Stimulated activated CD4-positive, alpha-beta T cell treated with anti-CD3 and anti-CD28 coated beads, Interleukin-2, amount 100 ng/mL, for 24 hours (primary cell): ENCODE data around the gene MN1.
"Not testable (repeated sequence)": the region's sequence is repeated elsewhere in the genome, so short reads cannot be mapped to it uniquely, and the experiment has no call there.

Experiments used
- DNase-seq, 2 donors: peaks; one replicate each; pipeline ENCODE4 v3.0.0-alpha.2; 2020

The MN1 gene

GRCh38 chr22:27756212-27756660, 45.3 kb downstream of the MN1 start:
- no peak for DNase-seq

GRCh38 chr22:27755521-27756211, 45.9 kb downstream of the MN1 start:
- DNase-seq: no peak

- no peak for DNase-seq
Observed at GRCh38 chr22:27754888-27755480, 46.6 kb downstream of the MN1 start.

GRCh38 chr22:27754247-27754887, 47.2 kb downstream of the MN1 start:
- no peak for DNase-seq

GRCh38 chr22:27752771-27753170, 48.8 kb downstream of the MN1 start:
- no peak for DNase-seq

GRCh38 chr22:27752141-27752540, 49.4 kb downstream of the MN1 start:
- DNase-seq: no peak

- DNase-seq: no peak
Observed at GRCh38 chr22:27751277-27752070, 50.1 kb downstream of the MN1 start.

GRCh38 chr22:27750584-27751265, 50.8 kb downstream of the MN1 start:
- no peak for DNase-seq

- no peak for DNase-seq
Observed at GRCh38 chr22:27749597-27750225, 51.8 kb downstream of the MN1 start.

GRCh38 chr22:27748751-27749191, 52.8 kb downstream of the MN1 start:
- no peak for DNase-seq

- DNase-seq: no peak
Observed at GRCh38 chr22:27748349-27748748, 53.2 kb downstream of the MN1 start.

- no peak for DNase-seq
Observed at GRCh38 chr22:27747396-27748221, 53.9 kb downstream of the MN1 start.

GRCh38 chr22:27746918-27747317, 54.6 kb downstream of the MN1 start:
- DNase-seq: no peak

- no peak for DNase-seq
Observed at GRCh38 chr22:27745809-27746208, 55.7 kb downstream of the MN1 start.

GRCh38 chr22:27745154-27745553, 56.4 kb downstream of the MN1 start:
- no peak for DNase-seq

GRCh38 chr22:27744078-27744477, 57.5 kb downstream of the MN1 start:
- not testable (repeated sequence) for DNase-seq

- DNase-seq: no peak
Observed at GRCh38 chr22:27740202-27740748, 61.3 kb downstream of the MN1 start.

GRCh38 chr22:27737521-27737920, 64.0 kb downstream of the MN1 start:
- DNase-seq: no peak

- no peak for DNase-seq
Observed at GRCh38 chr22:27734066-27734465, 67.5 kb downstream of the MN1 start.

- DNase-seq: no peak
Observed at GRCh38 chr22:27732841-27733240, 68.7 kb downstream of the MN1 start.

GRCh38 chr22:27732391-27732790, 69.2 kb downstream of the MN1 start:
- no peak for DNase-seq
